Colonic mucosa (tissue), 4 donors: ENCODE results near the gene NFE2L2. TPM values are rescaled to one million over a fixed set of nuclear protein-coding genes. Genes with fewer than 3 reads are reported as not detected.

Source experiments
- DNase-seq: peaks from one replicate; pipeline ENCODE4 v3.0.0-alpha.2; 2020
- H3K27ac ChIP-seq: fragments of 200-600 bp; one replicate; pipeline ENCODE4 v1.8.0; 2021
- H3K27me3 ChIP-seq: fragments of 200-600 bp; one replicate; pipeline ENCODE4 v1.8.0; 2021
- H3K36me3 ChIP-seq: fragments of 200-600 bp; one replicate; pipeline ENCODE4 v1.8.0; 2021
- H3K4me1 ChIP-seq: fragments of 200-600 bp; one replicate; pipeline ENCODE4 v1.8.0; 2021; ENCODE audit warnings: mild to moderate bottlenecking
- H3K4me3 ChIP-seq: fragments of 200-600 bp; one replicate; pipeline ENCODE4 v1.8.0; 2021
- H3K9ac ChIP-seq, 2 donors: one replicate each; pipeline ENCODE4 v1.7.0; 2013; ENCODE audit warnings: control low read depth in 2 of 2, low read depth in 2 of 2, low read length in 2 of 2
- H3K9me3 ChIP-seq: fragments of 200-600 bp; one replicate; pipeline ENCODE4 v1.8.0; 2021
- intact Hi-C: fragments of 100-400 bp; cut with DNase I; formaldehyde crosslinking; loops from one replicate; pipeline ENCODE4 v1.14.1; 2022
- total RNA-seq, 2 donors: library from RNA; stranded (reverse); fragmentation: NEBNext Ultra II Directional in 1 of 2; extraction: Animal tissue kit (Norgen Biotek cat#: 25700) in 1 of 2; gene quantifications; one replicate each; pipeline ENCODE4 v1.2.1, GENCODE V29; 2021
- TF ChIP-seq, protein P1 (sequence below): fragments of 200-600 bp; IDR thresholded peaks from one replicate; pipeline ENCODE4 v1.8.0; 2022; ENCODE audit warnings: antibody characterized with exemption, mild to moderate bottlenecking
- donor health status: healthy.
- donor health status: DM: no; HTN: no; CAD: no.
- donor health status: DM: no; HTN: no; CAD: no.

NFE2L2 gene
- total RNA-seq, 2 donors from 2014 or later, result 81.5 to 87.6 TPM

- TF ChIP-seq, protein P1, sequence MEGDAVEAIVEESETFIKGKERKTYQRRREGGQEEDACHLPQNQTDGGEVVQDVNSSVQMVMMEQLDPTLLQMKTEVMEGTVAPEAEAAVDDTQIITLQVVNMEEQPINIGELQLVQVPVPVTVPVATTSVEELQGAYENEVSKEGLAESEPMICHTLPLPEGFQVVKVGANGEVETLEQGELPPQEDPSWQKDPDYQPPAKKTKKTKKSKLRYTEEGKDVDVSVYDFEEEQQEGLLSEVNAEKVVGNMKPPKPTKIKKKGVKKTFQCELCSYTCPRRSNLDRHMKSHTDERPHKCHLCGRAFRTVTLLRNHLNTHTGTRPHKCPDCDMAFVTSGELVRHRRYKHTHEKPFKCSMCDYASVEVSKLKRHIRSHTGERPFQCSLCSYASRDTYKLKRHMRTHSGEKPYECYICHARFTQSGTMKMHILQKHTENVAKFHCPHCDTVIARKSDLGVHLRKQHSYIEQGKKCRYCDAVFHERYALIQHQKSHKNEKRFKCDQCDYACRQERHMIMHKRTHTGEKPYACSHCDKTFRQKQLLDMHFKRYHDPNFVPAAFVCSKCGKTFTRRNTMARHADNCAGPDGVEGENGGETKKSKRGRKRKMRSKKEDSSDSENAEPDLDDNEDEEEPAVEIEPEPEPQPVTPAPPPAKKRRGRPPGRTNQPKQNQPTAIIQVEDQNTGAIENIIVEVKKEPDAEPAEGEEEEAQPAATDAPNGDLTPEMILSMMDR, result no peak
- Histone ChIP-seq H3K4me1 (peaks cover 19% of the 10 kb centered on the region), H3K9ac (peak overlapping the region in 1 of 2 donors; percentile 32), H3K9me3 (no peaks in the 10 kb centered on the region), H3K36me3 (no peaks in the 10 kb centered on the region), H3K4me3 (no peak overlapping the region), H3K27me3 (no peaks in the 10 kb centered on the region), H3K27ac (peak overlapping the region; percentile 91)
- intact Hi-C loops, result no loop called here
- no peak for DNase-seq
Observed at GRCh38 chr2:177245010-177245422, 19.5 kb downstream of the NFE2L2 start.

GRCh38 chr2:177244244-177244771, 20.2 kb downstream of the NFE2L2 start:
- Histone ChIP-seq H3K36me3 (no peaks in the 10 kb centered on the region), H3K4me3 (no peak overlapping the region), H3K27me3 (no peaks in the 10 kb centered on the region), H3K4me1 (peaks cover 24% of the 10 kb centered on the region), H3K27ac (peak overlapping the region; percentile 91), H3K9ac (no peak overlapping the region), H3K9me3 (no peaks in the 10 kb centered on the region)
- DNase-seq, result no peak
- TF ChIP-seq, protein P1, result no peak
- intact Hi-C loops, result no loop called here

- Histone ChIP-seq H3K36me3 (no peaks in the 10 kb centered on the region), H3K9ac (peak overlapping the region in 1 of 2 donors; percentile 1), H3K27me3 (no peaks in the 10 kb centered on the region), H3K9me3 (no peaks in the 10 kb centered on the region), H3K27ac (peak overlapping the region; percentile 91), H3K4me3 (no peak overlapping the region), H3K4me1 (peaks cover 24% of the 10 kb centered on the region)
- TF ChIP-seq, protein P1, result no peak
- intact Hi-C loops, result no loop called here
- no peak for DNase-seq
Observed at GRCh38 chr2:177243476-177243875, 21.1 kb downstream of the NFE2L2 start.

DNA sequence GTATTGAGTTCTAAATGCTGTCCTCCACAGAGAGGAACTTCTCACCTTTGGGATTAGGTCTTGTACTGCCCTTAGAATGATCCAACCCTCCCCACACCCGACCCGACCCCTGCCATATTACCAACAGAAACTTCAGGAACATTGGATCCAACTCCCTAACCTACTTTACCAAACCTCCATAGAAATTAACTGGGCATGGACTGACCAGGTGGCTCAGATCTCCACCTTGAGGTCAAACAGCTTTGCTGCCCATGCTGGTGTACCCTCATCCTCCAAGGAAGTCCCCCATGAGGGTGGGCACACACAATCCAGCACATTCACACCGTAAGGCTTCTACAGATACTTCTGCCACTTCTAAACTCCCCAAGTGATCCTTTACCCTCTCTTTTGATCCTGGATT, 21.5 kb downstream of the NFE2L2 start:
- Histone ChIP-seq H3K4me3 (no peak overlapping the region), H3K9ac (no peak overlapping the region), H3K36me3 (no peaks in the 10 kb centered on the region), H3K27ac (peak overlapping the region; percentile 91), H3K27me3 (no peaks in the 10 kb centered on the region), H3K4me1 (peaks cover 24% of the 10 kb centered on the region), H3K9me3 (no peaks in the 10 kb centered on the region)
- TF ChIP-seq, protein P1, result no peak
- intact Hi-C loops, result no loop called here
- DNase-seq, result no peak

DNA sequence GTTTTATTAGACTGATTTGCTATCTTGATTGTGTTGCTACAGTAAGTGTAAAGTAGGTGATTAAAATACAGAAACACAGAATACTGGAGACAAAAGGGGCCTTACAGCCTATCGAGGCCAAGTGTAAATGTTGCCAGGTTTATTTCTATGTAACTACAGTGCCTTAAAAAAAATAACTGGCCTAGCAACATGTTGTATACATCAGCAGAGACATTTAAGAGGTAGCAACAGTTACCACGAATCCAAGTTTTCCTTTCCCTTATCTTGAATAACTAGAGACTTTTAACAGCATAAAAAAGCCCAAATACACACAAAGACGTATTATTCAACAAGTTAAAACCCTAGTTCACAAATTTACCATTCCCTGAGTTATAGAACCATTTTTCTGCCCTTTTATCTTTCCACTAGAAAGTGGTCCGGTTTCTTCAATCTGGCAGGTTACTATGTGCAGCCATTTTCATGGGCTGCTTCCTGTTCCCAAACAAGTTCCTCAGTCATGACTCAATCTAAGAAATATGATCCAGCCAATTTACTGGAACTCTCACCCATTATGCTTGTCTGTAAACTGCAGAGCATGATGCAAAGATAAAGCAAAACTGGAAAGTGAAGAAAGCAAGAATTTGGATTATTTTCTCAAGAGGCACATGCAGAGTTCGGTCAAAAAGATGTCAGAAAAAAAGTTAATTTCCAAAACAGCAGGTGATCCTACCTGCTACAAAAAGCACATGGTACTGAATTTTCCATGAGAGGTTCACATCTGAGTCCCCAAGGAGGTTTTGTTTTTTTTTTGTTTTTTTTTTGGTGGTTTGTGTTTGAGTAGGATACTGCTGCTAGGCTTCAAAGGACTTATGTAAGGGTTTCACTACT, 22.2 kb downstream of the NFE2L2 start:
- no peaks in the 10 kb centered on the region for H3K27me3 ChIP-seq
- peak overlapping the region in 1 of 2 donors; percentile 13 for H3K9ac ChIP-seq
- H3K36me3 ChIP-seq, result no peaks in the 10 kb centered on the region
- H3K4me1 ChIP-seq, result peaks cover 24% of the 10 kb centered on the region
- no peak overlapping the region for H3K4me3 ChIP-seq
- H3K27ac ChIP-seq, result peak overlapping the region; percentile 91
- H3K9me3 ChIP-seq, result no peaks in the 10 kb centered on the region
- DNase-seq, result no peak
- TF ChIP-seq, protein P1, result no peak
- intact Hi-C loops, result no loop called here
